GM23338 (cell line): ENCODE results near the gene ESRP2. TPM values are rescaled to one million over a fixed set of nuclear protein-coding genes. Genes with fewer than 3 reads are reported as not detected.

Source experiments
- ATAC-seq: fragments of 200-7000 bp; cut with Tn5 transposase; 3 replicates; pipeline ENCODE4 v1.9.1; 2020
- DNase-seq: peaks from one replicate; pipeline ENCODE4 v3.0.0-alpha.2; 2015; ENCODE audit warnings: low spot score
- H2AFZ ChIP-seq: fragments of 200-600 bp; sonication (generic); 2 replicates; pipeline ENCODE4 v1.8.0; 2016; ENCODE audit warnings: antibody characterized with exemption, mild to moderate bottlenecking, moderate library complexity
- H3F3A ChIP-seq: fragments of 200-600 bp; sonication (generic); replicated peaks from 2 replicates; pipeline ENCODE4 v1.8.0; 2017; ENCODE audit warnings: antibody characterized with exemption, mixed run types, low read depth
- H3K27ac ChIP-seq: fragments of 200-600 bp; sonication (generic); 2 replicates; pipeline ENCODE4 v1.6.1; 2016; ENCODE audit warnings: low read depth
- H3K27me3 ChIP-seq: fragments of 200-600 bp; sonication (generic); 2 replicates; pipeline ENCODE4 v1.8.0; 2016; ENCODE audit warnings: mild to moderate bottlenecking, mixed run types, moderate library complexity; ENCODE audit not compliant: insufficient read depth
- H3K36me3 ChIP-seq: fragments of 200-600 bp; sonication (generic); 2 replicates; pipeline ENCODE4 v1.8.0; 2016; ENCODE audit warnings: mild to moderate bottlenecking; ENCODE audit not compliant: insufficient read depth
- H3K4me1 ChIP-seq: fragments of 200-600 bp; sonication (generic); 2 replicates; pipeline ENCODE4 v1.8.0; 2016; ENCODE audit warnings: mild to moderate bottlenecking, moderate library complexity; ENCODE audit not compliant: insufficient read depth
- H3K4me2 ChIP-seq: fragments of 200-600 bp; sonication (generic); 2 replicates; pipeline ENCODE4 v1.7.1; 2017; ENCODE audit warnings: mixed run types
- H3K4me3 ChIP-seq: fragments of 200-600 bp; sonication (generic); 2 replicates; pipeline ENCODE4 v1.6.1; 2016; ENCODE audit warnings: mixed run types
- H3K79me2 ChIP-seq: fragments of 200-600 bp; sonication (generic); replicated peaks from 2 replicates; pipeline ENCODE4 v1.8.0; 2017; ENCODE audit warnings: mild to moderate bottlenecking; ENCODE audit not compliant: insufficient read depth
- H3K9me2 ChIP-seq: fragments of 200-600 bp; sonication (generic); 2 replicates; pipeline ENCODE4 v1.8.0; 2017; ENCODE audit not compliant: insufficient read depth
- H4K20me1 ChIP-seq: fragments of 200-600 bp; sonication (generic); replicated peaks from 2 replicates; pipeline ENCODE4 v1.8.0; 2017; ENCODE audit warnings: mild to moderate bottlenecking; ENCODE audit not compliant: insufficient read depth
- H3K27ac Mint-ChIP-seq: 2 replicates; pipeline ENCODE4 v1.8.0; 2020; ENCODE audit warnings: inconsistent platforms, mild to moderate bottlenecking, moderate library complexity, mixed read lengths
- H3K27me3 Mint-ChIP-seq: 3 replicates; pipeline ENCODE4 v1.8.0; 2022; ENCODE audit warnings: low read depth, mild to moderate bottlenecking, moderate library complexity, mixed read lengths, inconsistent platforms; ENCODE audit not compliant: insufficient read depth, poor library complexity
- H3K36me3 Mint-ChIP-seq: 3 replicates; pipeline ENCODE4 v1.8.0; 2021; ENCODE audit warnings: low read depth, mild to moderate bottlenecking, inconsistent platforms, moderate library complexity, mixed read lengths
- H3K4me1 Mint-ChIP-seq: 3 replicates; pipeline ENCODE4 v1.8.0; 2020; ENCODE audit warnings: mild to moderate bottlenecking, inconsistent platforms, mixed read lengths
- H3K4me3 Mint-ChIP-seq: 3 replicates; pipeline ENCODE4 v1.8.0; 2021; ENCODE audit warnings: moderate library complexity, mild to moderate bottlenecking, inconsistent platforms, mixed read lengths
- H3K9me3 Mint-ChIP-seq: 3 replicates; pipeline ENCODE4 v1.8.0; 2020; ENCODE audit warnings: moderate library complexity, mild to moderate bottlenecking, inconsistent platforms, mixed read lengths
- CREB1 ChIP-seq: fragments of 250-450 bp; sonication (Bioruptor Pico); IDR thresholded peaks from 2 replicates; pipeline ENCODE4 v1.5.0; 2020; ENCODE audit warnings: low read depth, mild to moderate bottlenecking, moderate library complexity
- NANOG ChIP-seq: IDR thresholded peaks from 2 replicates; pipeline ENCODE4 v1.6.1; 2016; ENCODE audit warnings: antibody characterized with exemption, borderline replicate concordance
- STAT1 ChIP-seq: IDR thresholded peaks from one replicate; pipeline ENCODE4 v1.6.1; 2016; ENCODE audit warnings: antibody characterized with exemption; ENCODE audit not compliant: unreplicated experiment
- ZNF114 ChIP-seq: fragments of 250-450 bp; sonication (Bioruptor Pico); IDR thresholded peaks from 2 replicates; pipeline ENCODE4 v1.5.0; 2020; ENCODE audit warnings: mild to moderate bottlenecking, moderate library complexity
- ZNF331 ChIP-seq: fragments of 250-450 bp; sonication (Bioruptor Pico); IDR thresholded peaks from 2 replicates; pipeline ENCODE4 v1.5.0; 2020; ENCODE audit warnings: low read depth, mild to moderate bottlenecking, moderate library complexity
- polyA plus RNA-seq: library from polyadenylated mRNA; unstranded; fragments of >200 nt; fragmentation: Nextera tagmentation; extraction: Ambion mirVana; gene quantifications from 2 replicates; pipeline ENCODE4 v1.2.1, GENCODE V29; 2016
- total RNA-seq: library from RNA; depleted of rRNA; stranded (reverse); fragments of >200 nt; shearing (Covaris generic); gene quantifications from 2 replicates; pipeline ENCODE4 v1.2.3, GENCODE V29; 2014
- TF ChIP-seq, protein P1 (sequence below): IDR thresholded peaks from one replicate; pipeline ENCODE4 v1.6.1; 2018; ENCODE audit warnings: antibody characterized with exemption; ENCODE audit not compliant: unreplicated experiment
- TF ChIP-seq, protein P2 (sequence below), 2 experiments: fragments of 200-600 bp in 1 of 2; sonication (generic) in 1 of 2; conservative IDR thresholded peaks; 2 replicates each; pipeline versions ENCODE4 v1.5.1 to v1.6.1; 2016 to 2017; ENCODE audit warnings: antibody characterized with exemption in 2 of 2, low read depth in 2 of 2, mild to moderate bottlenecking in 2 of 2, moderate library complexity in 1 of 2
- TF ChIP-seq, protein P3 (sequence below): IDR thresholded peaks from 2 replicates; pipeline ENCODE4 v1.6.1; 2016; ENCODE audit warnings: antibody characterized with exemption

Gene ESRP2
- total and polyA plus RNA-seq, 2 experiments from 2014 or later: 16.2 to 44.0 TPM

DNA sequence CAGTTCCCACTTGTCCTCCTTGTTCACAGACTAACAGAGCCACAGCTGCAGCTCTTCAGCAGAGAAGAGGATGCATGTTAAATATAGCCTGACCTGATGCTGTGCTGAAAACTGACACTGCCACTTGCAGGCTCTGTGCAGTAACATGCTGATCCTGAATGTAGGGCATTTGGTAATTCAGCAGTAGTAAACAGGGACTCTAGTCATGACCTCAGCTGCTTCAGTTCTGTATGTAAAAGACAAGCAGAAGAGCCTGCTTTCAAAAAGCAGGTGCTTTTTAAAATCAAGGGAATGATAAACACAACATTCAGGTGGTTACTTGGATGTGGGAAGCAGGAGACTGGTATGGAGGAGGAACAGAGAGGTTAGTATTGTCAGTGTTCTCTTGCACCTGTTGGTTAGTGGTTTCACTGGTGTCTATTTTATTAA is 33.8 kb downstream of the ESRP2 start:
- H3K36me3 Mint-ChIP-seq: no peaks in the 10 kb centered on the region
- Histone ChIP-seq H3K36me3 (no peaks in the 10 kb centered on the region), H3K4me3 (no peak overlapping the region), H3K27ac (no peak overlapping the region), H4K20me1 (peaks cover 5% of the 10 kb centered on the region; the same call in 1 of the 2 replicates), H3F3A (no peaks in the 10 kb centered on the region), H3K27me3 (no peaks in the 10 kb centered on the region), H3K79me2 (no peaks in the 10 kb centered on the region), H3K4me1 (no peaks in the 10 kb centered on the region), H3K9me2 (no peaks in the 10 kb centered on the region), H2AFZ (no peak overlapping the region), H3K4me2 (no peak overlapping the region)
- no peak overlapping the region for H3K27ac Mint-ChIP-seq
- H3K9me3 Mint-ChIP-seq: no peaks in the 10 kb centered on the region
- no peak overlapping the region for H3K4me3 Mint-ChIP-seq
- no peak for DNase-seq
- TF ChIP-seq, protein P1, sequence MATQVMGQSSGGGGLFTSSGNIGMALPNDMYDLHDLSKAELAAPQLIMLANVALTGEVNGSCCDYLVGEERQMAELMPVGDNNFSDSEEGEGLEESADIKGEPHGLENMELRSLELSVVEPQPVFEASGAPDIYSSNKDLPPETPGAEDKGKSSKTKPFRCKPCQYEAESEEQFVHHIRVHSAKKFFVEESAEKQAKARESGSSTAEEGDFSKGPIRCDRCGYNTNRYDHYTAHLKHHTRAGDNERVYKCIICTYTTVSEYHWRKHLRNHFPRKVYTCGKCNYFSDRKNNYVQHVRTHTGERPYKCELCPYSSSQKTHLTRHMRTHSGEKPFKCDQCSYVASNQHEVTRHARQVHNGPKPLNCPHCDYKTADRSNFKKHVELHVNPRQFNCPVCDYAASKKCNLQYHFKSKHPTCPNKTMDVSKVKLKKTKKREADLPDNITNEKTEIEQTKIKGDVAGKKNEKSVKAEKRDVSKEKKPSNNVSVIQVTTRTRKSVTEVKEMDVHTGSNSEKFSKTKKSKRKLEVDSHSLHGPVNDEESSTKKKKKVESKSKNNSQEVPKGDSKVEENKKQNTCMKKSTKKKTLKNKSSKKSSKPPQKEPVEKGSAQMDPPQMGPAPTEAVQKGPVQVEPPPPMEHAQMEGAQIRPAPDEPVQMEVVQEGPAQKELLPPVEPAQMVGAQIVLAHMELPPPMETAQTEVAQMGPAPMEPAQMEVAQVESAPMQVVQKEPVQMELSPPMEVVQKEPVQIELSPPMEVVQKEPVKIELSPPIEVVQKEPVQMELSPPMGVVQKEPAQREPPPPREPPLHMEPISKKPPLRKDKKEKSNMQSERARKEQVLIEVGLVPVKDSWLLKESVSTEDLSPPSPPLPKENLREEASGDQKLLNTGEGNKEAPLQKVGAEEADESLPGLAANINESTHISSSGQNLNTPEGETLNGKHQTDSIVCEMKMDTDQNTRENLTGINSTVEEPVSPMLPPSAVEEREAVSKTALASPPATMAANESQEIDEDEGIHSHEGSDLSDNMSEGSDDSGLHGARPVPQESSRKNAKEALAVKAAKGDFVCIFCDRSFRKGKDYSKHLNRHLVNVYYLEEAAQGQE: no peak
- TF ChIP-seq ZNF114 (CRISPR knock-in tag) (no peak), CREB1 (no peak), STAT1 (no peak), ZNF331 (CRISPR knock-in tag) (no peak)
- TF ChIP-seq, protein P2, sequence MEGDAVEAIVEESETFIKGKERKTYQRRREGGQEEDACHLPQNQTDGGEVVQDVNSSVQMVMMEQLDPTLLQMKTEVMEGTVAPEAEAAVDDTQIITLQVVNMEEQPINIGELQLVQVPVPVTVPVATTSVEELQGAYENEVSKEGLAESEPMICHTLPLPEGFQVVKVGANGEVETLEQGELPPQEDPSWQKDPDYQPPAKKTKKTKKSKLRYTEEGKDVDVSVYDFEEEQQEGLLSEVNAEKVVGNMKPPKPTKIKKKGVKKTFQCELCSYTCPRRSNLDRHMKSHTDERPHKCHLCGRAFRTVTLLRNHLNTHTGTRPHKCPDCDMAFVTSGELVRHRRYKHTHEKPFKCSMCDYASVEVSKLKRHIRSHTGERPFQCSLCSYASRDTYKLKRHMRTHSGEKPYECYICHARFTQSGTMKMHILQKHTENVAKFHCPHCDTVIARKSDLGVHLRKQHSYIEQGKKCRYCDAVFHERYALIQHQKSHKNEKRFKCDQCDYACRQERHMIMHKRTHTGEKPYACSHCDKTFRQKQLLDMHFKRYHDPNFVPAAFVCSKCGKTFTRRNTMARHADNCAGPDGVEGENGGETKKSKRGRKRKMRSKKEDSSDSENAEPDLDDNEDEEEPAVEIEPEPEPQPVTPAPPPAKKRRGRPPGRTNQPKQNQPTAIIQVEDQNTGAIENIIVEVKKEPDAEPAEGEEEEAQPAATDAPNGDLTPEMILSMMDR (conservative IDR thresholded peaks at IDR 0.05; ENCODE audit: low read depth in 2 of 2): no peak
- TF ChIP-seq, protein P3, sequence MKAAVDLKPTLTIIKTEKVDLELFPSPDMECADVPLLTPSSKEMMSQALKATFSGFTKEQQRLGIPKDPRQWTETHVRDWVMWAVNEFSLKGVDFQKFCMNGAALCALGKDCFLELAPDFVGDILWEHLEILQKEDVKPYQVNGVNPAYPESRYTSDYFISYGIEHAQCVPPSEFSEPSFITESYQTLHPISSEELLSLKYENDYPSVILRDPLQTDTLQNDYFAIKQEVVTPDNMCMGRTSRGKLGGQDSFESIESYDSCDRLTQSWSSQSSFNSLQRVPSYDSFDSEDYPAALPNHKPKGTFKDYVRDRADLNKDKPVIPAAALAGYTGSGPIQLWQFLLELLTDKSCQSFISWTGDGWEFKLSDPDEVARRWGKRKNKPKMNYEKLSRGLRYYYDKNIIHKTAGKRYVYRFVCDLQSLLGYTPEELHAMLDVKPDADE: no peak
- H3K27me3 Mint-ChIP-seq: no peaks in the 10 kb centered on the region
- ATAC-seq: no peak
- no peaks in the 10 kb centered on the region for H3K4me1 Mint-ChIP-seq

DNA sequence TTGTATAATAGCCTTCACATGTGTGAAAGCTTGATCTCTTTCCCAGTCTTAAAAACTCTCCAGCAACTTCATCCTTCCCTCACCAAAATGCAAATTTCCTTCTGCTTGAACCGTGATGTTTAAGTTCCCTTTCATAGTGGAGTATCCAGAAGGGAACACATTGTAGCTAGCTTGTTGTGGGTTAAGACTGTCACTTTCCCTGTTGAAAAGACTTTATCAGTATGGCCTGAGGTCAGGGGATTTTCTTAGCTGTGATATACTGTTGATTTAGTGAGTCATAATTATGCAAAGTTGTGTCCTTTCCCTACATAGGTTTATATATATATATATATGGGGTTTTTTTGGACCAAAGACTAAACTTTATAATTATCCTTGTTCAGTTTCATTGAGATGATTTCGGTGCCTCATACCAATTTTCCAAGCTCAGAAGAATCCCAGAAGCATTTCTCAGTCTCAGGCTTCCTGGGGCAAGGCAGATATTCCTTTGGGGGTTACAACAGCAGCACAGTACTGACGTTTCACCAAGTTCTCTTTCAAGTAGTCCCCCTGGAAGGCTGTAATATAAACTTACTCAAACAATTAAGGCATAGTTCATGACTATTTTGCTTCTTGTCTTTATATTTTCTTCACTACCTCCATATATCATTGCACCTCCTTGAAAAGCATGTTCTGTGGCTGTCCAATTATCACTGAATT is 35.7 kb downstream of the ESRP2 start:
- H3K36me3 ChIP-seq: no peaks in the 10 kb centered on the region
- H3K9me3 Mint-ChIP-seq: no peaks in the 10 kb centered on the region
- H3K9me2 ChIP-seq: no peaks in the 10 kb centered on the region
- no peak overlapping the region for H3K4me2 ChIP-seq
- DNase-seq: no peak
- peaks cover 7% of the 10 kb centered on the region; the same call in 1 of the 2 replicates for H4K20me1 ChIP-seq
- ATAC-seq: no peak
- H3K4me3 ChIP-seq: no peak overlapping the region
- H2AFZ ChIP-seq: no peak overlapping the region
- H3K79me2 ChIP-seq: no peaks in the 10 kb centered on the region
- H3K4me1 ChIP-seq: no peaks in the 10 kb centered on the region
- H3K36me3 Mint-ChIP-seq: no peaks in the 10 kb centered on the region
- H3K27ac Mint-ChIP-seq: no peak overlapping the region
- H3K4me3 Mint-ChIP-seq: no peak overlapping the region
- no peaks in the 10 kb centered on the region for H3K27me3 ChIP-seq
- H3K27me3 Mint-ChIP-seq: peaks cover 1% of the 10 kb centered on the region
- H3K4me1 Mint-ChIP-seq: no peaks in the 10 kb centered on the region
- H3F3A ChIP-seq: no peaks in the 10 kb centered on the region
- no peak overlapping the region for H3K27ac ChIP-seq
- TF ChIP-seq CREB1: no peak
- TF ChIP-seq, protein P1: no peak
- TF ChIP-seq NANOG: no peak
- no peak for TF ChIP-seq STAT1
